ENCODE results near the gene PTPN2. TPM values are rescaled to one million over a fixed set of nuclear protein-coding genes. Genes with fewer than 3 reads are reported as not detected.

Gene PTPN2
- total RNA-seq, 1 experiment from 2014 or later, result 59.8 TPM

GRCh38 chr18:12786669-12787068 lies 97.4 kb downstream of the PTPN2 start:
- H2AFZ ChIP-seq (ENCODE audit: low read length), result no peak overlapping the region

GRCh38 chr18:12783524-12783923 lies 100.5 kb downstream of the PTPN2 start:
- no peak overlapping the region for H3K9ac ChIP-seq (ENCODE audit: low read length)
- H3K79me2 ChIP-seq (ENCODE audit: low read length), result no peaks in the 10 kb centered on the region
- no peaks in the 10 kb centered on the region for H3F3A ChIP-seq (ENCODE audit: low read length, unreplicated experiment)
- intact Hi-C loops (cut with micrococcal nuclease), result no loop called here
- H3K4me1 ChIP-seq (ENCODE audit: insufficient read depth, low read length), result no peaks in the 10 kb centered on the region
- ATAC-seq (no peak), DNase-seq (no peak)
- no peak overlapping the region for H2AFZ ChIP-seq (ENCODE audit: low read length)
- H3K4me2 ChIP-seq (ENCODE audit: low read length), result no peak overlapping the region
- no peak overlapping the region for H3K27ac ChIP-seq (ENCODE audit: low read length)
- no peaks in the 10 kb centered on the region for H3K36me3 ChIP-seq (ENCODE audit: low read depth, low read length)
- no peaks in the 10 kb centered on the region for H3K9me3 ChIP-seq (ENCODE audit: low read length)
- no peaks in the 10 kb centered on the region for H3K27me3 ChIP-seq (ENCODE audit: low read length)
- no peak overlapping the region for H3K4me3 ChIP-seq (ENCODE audit: low read length)
- POLR2A ChIA-PET (ENCODE audit: unreplicated experiment), result no interaction called here
- CTCF ChIA-PET, result no interaction called here
- no peaks in the 10 kb centered on the region for H3K9me2 ChIP-seq (replicated peaks; ENCODE audit: low read length)
- no TSS peak for BruUV-seq (replicated peaks)
- no peaks in the 10 kb centered on the region for H4K20me1 ChIP-seq (ENCODE audit: low read length)
- TF ChIP-seq EZH2phosphoT487 (IDR thresholded peaks at IDR 0.05; ENCODE audit: borderline replicate concordance, low read length) (no peak), CTCF (conservative IDR thresholded peaks at IDR 0.05; ENCODE audit: low read depth, low read length) (no peak), EZH2 (IDR thresholded peaks at IDR 0.05; ENCODE audit: low read length, unreplicated experiment) (no peak)

More at GRCh38 chr18:12786669-12787068, 97.4 kb downstream of the PTPN2 start:
- H3K27ac ChIP-seq (ENCODE audit: low read length), result no peak overlapping the region
- ChIA-PET CTCF (no interaction called here), POLR2A (ENCODE audit: unreplicated experiment) (no interaction called here)
- H3K4me2 ChIP-seq (ENCODE audit: low read length), result no peak overlapping the region
- no peaks in the 10 kb centered on the region for H3K9me3 ChIP-seq (ENCODE audit: low read length)
- H3K4me1 ChIP-seq (ENCODE audit: insufficient read depth, low read length), result no peaks in the 10 kb centered on the region
- H4K20me1 ChIP-seq (ENCODE audit: low read length), result 0 out of 2 replicates have a peak, but pooled peaks cover 3% of the 10 kb centered on the region
- intact Hi-C loops (cut with micrococcal nuclease), result no loop called here
- no peaks in the 10 kb centered on the region for H3K27me3 ChIP-seq (ENCODE audit: low read length)
- ATAC-seq (no peak), DNase-seq (no peak)
- H3K9ac ChIP-seq (ENCODE audit: low read length), result no peak overlapping the region
- no peak overlapping the region for H3K4me3 ChIP-seq (ENCODE audit: low read length)
- peaks cover 3% of the 10 kb centered on the region; the same call in 1 of the 2 replicates for H3K36me3 ChIP-seq (ENCODE audit: low read depth, low read length)
- TF ChIP-seq EZH2phosphoT487 (IDR thresholded peaks at IDR 0.05; ENCODE audit: borderline replicate concordance, low read length) (no peak), EZH2 (IDR thresholded peaks at IDR 0.05; ENCODE audit: low read length, unreplicated experiment) (no peak), CTCF (conservative IDR thresholded peaks at IDR 0.05; ENCODE audit: low read depth, low read length) (no peak)
- no peaks in the 10 kb centered on the region for H3K79me2 ChIP-seq (ENCODE audit: low read length)
- H3F3A ChIP-seq (ENCODE audit: low read length, unreplicated experiment), result no peaks in the 10 kb centered on the region
- no TSS peak for BruUV-seq (replicated peaks)
- no peaks in the 10 kb centered on the region for H3K9me2 ChIP-seq (replicated peaks; ENCODE audit: low read length)

GRCh38 chr18:12782521-12782920 lies 101.5 kb downstream of the PTPN2 start:
- no TSS peak for BruUV-seq (replicated peaks)
- H4K20me1 ChIP-seq (ENCODE audit: low read length), result no peaks in the 10 kb centered on the region
- no peak for ATAC-seq
- no peak overlapping the region for H2AFZ ChIP-seq (ENCODE audit: low read length)
- TF ChIP-seq EZH2phosphoT487 (IDR thresholded peaks at IDR 0.05; ENCODE audit: borderline replicate concordance, low read length) (no peak), CTCF (conservative IDR thresholded peaks at IDR 0.05; ENCODE audit: low read depth, low read length) (no peak), EZH2 (IDR thresholded peaks at IDR 0.05; ENCODE audit: low read length, unreplicated experiment) (no peak)
- no peak for DNase-seq
- no peak overlapping the region for H3K4me3 ChIP-seq (ENCODE audit: low read length)
- H3F3A ChIP-seq (ENCODE audit: low read length, unreplicated experiment), result no peaks in the 10 kb centered on the region
- no peaks in the 10 kb centered on the region for H3K79me2 ChIP-seq (ENCODE audit: low read length)
- ChIA-PET CTCF (no interaction called here), POLR2A (ENCODE audit: unreplicated experiment) (no interaction called here)
- no peaks in the 10 kb centered on the region for H3K9me3 ChIP-seq (ENCODE audit: low read length)
- H3K27me3 ChIP-seq (ENCODE audit: low read length), result no peaks in the 10 kb centered on the region
- no peak overlapping the region for H3K27ac ChIP-seq (ENCODE audit: low read length)
- no peak overlapping the region for H3K4me2 ChIP-seq (ENCODE audit: low read length)
- H3K4me1 ChIP-seq (ENCODE audit: insufficient read depth, low read length), result no peaks in the 10 kb centered on the region; the same call in 1 of the 2 replicates
- H3K9me2 ChIP-seq (replicated peaks; ENCODE audit: low read length), result no peaks in the 10 kb centered on the region
- intact Hi-C loops (cut with micrococcal nuclease), result no loop called here
- H3K9ac ChIP-seq (ENCODE audit: low read length), result no peak overlapping the region
- no peaks in the 10 kb centered on the region for H3K36me3 ChIP-seq (ENCODE audit: low read depth, low read length)
